GM18526 (cell line): ENCODE results near the gene ALK.

Experiments
- POLR2A ChIP-seq: IDR thresholded peaks from 3 replicates; pipeline ENCODE4 v1.6.1; 2011; ENCODE audit not compliant: insufficient read length; ENCODE audit errors: extremely low read depth

Gene ALK

DNA sequence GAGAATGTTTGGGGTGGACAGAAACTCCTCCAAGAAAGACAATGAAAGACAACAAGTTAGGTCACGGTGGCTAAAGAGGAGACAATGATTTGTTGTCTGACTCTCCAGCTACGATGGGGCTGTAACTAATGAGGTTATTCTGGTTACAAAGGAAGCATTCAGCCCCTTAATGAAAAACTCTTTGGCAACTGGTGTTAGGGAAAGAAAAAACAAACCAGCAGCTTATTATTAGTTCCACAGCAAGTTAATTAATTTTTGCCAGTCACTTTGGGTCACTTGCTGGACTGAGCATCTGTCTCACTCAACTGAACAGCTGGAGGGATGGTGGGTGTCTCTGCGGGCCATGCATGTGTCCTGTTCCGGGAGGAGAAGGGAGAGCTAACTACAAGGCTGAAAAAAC lies 263.7 kb downstream of the ALK start:
- TF ChIP-seq POLR2A = no peak

DNA sequence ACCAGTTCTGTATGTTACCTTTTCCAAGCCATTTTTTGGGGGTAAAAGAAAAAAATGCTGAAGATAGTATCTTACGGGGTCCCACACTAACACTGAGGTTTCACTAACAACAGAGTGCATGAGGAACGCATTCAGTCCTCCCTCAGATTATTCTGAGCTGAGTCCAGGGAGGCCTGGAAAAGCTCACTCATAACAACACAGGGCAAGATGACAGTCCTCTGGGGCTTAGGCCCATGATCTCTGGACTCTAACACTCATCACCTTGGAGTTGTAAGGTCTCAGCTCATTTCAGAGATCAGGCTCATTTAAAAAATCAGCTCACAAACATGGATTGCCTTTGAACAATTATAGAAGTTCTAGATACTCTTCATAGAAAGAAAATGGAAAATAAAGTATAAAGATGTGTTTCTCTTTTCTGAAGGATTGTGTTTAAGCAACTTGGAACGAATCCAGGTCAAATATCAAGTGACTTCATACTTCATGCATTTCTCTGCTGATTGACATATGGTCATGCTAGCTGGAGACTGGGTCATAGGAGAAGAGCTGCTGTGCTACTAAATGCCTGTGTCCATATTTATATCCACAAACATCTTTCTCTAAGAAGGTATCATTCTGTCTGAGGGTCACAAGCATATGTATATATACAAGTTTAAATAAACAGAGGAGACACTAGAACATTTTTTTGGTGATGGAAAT lies 265.8 kb downstream of the ALK start:
- TF ChIP-seq POLR2A = no peak

DNA sequence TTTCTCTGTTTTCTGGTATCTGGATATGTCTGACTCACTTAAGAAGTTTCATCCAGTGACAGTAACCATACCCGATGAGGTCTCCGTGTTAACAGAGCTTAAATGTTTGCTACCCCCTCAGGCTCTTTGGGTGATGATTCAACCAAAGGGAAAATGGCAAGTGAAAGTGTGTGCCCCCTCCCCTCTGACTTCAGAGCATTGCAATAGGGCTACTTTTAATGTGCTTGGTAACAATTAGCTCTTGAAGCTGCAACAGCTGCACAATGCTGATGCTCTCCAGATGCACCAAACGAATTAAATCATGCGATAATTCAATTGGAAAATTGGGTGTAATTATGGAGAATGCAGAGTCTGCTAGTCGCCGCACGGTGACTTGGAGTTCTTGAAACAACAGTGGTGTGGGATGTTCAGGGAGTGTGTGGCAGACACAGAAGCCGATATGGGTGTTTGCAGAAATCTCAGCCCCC lies 270.7 kb downstream of the ALK start:
- TF ChIP-seq POLR2A = no peak

DNA sequence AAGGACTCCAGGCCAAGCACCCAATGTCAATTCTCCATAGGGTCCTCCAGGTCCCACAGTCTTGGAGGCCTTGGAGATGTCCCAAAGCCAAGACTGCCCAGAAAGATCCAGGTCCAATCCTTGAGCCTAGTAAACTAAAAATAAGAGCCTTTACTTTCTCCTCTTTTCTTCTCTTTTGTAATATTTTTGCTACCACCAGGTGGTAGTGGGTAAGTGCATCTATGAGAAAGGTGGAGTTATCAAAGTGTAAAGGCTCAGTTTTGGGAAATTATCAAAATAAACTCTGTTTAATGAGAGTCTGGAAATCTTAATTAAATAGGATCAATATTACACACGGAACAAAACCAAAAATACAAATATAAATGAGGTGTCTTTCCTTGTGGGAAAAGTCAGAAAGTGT lies 276.4 kb downstream of the ALK start:
- TF ChIP-seq POLR2A = no peak

DNA sequence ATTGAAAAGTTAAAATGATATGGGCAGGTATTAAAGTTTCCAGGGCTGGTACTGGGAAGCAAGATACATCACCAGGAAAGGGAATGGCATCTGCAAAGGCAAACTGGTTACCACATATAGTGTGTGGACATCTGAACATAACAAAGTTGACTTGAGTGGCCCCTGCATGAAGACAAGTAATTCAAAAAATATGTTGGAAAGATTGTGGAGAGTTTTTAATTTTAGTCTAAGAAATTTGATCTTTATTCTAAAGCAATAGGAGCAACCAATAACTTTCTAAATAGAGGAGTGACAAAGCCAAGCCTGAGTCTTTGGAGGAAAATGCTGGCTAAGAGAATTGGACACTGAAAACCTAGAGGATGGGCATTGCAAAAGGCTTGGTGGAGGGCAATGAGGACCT lies 278.2 kb downstream of the ALK start:
- TF ChIP-seq POLR2A = no peak

DNA sequence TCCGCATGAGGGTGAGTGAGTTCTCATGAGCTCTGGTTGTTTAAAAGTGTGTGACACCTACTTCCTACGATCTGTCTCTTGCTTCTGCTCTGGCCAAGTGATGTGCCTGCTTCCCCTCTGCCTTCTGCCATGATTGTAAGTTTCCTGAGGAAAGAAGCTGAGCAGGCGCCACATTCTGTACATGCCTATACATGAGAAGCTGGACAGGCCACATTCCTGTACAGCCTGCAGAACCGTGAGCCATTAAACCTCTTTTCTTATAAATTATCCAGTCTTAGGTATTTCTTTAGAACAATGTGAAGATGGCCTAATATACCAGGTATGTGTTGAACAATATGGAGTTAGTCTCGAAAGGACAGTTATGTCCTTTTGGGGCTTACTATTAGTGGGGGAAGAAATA lies 281.0 kb downstream of the ALK start:
- no peak for TF ChIP-seq POLR2A

DNA sequence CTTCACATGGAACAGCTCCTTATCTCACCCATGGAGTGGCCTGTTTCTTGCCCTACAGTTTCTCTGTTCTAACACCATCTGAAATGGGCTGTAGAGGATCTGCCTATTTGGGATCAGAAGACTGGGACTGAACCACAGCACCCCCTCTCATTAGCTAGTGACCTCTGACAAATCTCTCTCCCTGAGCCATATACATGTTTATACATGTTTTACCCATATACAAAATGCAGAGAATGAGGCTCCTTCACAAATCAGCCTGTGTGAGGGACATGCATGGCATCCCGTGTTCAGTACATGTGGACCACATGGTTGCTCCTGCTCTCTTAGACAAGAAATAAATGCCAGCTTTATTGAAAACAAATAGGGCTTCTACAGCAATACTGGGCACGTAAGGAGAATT lies 282.7 kb downstream of the ALK start:
- TF ChIP-seq POLR2A = no peak

DNA sequence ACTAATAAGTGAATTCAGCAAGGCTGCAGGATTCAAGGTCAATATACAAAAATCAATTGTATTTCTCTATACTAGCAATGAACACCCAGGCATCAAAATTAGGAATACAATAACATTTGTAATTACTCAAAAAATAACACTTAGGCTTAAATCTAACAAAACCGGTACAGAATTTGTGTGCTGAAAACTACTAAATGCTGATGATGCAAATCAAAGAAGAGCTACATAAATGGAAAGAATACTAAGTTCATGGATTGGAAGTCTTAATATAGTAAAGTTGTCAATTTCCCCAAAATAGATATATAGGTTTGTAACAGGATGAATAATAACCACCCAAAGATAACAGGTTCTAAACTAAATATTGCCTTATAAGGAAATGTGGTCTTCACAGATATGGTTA lies 286.5 kb downstream of the ALK start:
- no peak for TF ChIP-seq POLR2A

DNA sequence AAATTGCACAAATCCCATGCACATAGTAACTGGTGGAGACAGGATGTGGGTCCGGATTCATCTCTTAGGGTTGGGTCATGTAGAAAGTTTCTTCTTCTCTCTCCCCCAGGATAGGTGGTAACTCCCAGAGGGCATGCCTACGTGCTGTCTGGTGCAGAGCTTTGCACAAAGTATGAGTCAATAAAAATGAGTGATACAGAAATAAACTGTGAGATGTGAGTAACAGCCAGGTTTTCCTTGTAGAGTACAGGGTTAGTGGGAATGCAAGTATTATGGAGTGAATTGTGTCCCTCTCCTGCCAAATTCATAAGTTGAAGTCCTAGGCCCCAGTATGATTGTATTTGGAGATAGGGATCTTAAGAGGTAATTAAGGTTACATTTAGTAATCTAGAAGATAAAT lies 289.4 kb downstream of the ALK start:
- no peak for TF ChIP-seq POLR2A

DNA sequence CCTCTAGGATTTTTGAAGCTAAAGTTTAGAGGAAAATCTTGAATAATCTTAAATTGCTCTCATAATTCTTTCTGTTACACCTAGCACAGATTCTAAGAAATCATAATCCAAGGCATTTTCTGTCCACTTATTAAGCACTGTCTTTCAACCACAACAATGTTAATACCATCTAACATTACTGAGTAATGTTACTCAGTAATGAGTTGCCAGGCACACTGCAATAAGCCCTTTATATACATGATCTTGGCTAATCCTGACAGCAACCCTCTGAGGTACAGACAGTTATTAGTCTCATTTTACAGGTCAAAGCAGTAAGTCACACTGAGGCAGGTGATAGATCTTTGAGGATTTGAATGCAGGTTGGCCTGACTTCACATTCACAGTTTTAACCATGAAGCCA lies 291.9 kb downstream of the ALK start:
- no peak for TF ChIP-seq POLR2A

DNA sequence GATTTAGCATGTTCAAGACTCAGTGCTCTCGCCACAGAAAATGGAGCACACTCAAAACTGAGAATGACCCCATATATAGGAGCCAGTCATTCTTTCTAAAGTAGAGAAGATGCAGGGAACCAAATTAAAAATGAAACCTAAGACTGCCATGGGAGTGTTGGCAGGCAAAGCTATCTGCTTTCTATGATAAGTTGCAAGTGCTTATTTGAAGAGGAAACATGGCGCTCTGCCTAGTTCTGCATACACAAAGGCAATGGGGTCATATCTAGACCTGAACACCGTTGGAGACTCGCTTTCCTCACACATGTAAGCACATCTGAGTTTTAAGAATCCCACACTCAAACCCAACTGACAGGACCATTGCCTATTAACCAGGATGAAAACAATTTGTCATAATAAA lies 292.5 kb downstream of the ALK start:
- TF ChIP-seq POLR2A = no peak

DNA sequence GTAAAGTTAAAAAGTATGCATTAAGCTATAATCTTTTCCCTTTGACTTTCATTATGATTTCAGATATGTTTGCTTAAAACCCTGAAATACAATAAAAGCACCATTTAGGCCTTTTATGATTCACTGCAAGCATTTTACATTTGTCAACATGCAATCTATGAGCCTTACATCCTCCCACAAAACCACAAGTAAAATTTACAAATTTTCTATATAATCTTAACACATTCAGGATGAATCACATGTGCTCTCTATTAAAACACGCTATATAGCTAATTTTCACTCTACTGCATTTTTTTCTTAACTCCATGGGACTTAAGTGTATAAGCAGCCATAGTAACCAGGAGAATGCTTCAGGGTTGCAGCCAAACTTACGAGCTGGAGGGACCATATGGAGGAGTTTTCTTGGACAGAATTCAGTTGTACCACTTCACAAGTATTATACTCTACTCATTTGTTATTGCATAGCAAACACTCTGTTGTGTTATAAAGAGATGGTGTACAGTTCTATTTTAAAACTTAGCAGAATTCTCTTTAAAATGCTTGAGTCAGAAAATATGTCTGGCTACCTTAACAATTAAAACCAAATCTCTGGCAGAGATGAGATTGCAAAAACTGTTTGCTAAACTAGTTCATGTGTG lies 293.2 kb downstream of the ALK start:
- no peak for TF ChIP-seq POLR2A

DNA sequence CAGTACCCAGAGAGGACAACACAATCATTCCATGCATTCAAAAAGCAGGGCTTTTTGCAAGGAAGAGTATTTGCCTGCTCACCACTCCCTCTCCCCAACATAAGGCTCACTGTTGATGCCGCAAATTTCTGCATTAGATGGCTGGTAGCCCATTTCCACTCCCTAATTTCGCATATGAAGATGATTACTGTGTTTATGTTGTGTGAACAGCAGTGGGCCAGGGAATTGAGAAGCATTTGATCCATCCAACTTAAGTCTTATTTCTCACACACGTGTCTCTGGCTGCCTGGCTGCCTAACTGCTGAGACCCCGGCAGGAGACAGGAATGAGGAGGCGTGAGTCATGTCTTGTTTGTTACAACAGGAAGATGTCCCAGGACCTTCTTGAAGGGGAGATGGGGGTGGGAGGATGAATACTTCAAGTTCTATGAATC lies 294.1 kb downstream of the ALK start:
- no peak for TF ChIP-seq POLR2A

DNA sequence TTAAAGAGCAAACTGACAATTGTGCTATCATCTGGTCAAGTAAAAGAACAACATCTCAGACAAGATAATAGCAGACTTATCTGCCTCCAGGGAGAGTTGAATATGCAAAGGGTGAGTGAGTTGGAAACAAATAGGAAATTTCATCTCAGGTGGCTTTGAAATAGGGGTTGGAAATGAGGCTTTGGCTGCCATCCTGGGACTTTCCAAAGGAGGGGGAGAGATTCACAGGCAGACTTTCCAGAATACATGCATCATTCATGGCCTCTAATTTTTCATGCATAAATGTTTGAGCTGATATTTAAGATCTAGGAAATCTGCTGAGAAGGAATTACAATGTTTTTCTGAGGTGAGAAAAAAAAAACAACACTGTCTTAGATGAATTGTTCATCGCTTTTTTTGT lies 300.5 kb downstream of the ALK start:
- TF ChIP-seq POLR2A = no peak

DNA sequence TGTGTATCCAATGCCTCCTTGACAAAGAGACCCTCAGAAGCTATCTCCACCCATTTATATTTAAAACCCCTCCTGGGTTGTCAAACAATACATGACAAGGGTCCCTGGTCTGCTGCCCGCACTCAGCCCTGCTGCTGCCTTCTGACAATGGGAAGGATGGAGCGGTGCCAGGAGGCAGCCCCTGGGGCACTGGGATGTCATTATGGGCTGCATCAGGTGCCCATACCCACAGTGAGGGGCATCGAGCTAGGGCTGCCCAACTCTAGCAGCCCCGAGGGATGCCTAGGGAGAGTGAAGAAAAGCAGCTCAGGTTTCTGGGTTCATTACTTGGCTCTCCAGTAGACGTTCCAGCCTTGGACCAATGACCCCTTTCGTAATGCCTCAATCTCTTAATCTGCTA lies 301.7 kb downstream of the ALK start:
- no peak for TF ChIP-seq POLR2A

DNA sequence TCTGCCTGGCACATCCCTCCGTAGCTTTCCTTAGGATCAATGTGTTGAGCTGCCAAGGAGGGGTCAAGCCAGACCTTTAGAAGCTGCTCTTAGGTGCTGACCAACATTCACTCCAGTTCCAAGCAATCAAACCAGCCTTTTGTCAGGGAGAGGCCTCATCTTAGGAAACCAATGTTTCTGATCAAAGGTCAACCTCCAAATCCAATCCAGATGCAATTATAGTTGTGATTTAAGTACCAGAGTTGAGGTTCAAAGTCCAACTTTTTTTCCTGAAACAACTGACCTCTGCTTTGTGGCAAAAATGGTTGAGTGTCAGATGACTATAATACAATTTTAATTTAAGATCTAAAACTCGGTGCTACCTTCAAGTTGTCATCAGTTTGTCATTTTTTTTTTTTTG lies 303.4 kb downstream of the ALK start:
- no peak for TF ChIP-seq POLR2A

DNA sequence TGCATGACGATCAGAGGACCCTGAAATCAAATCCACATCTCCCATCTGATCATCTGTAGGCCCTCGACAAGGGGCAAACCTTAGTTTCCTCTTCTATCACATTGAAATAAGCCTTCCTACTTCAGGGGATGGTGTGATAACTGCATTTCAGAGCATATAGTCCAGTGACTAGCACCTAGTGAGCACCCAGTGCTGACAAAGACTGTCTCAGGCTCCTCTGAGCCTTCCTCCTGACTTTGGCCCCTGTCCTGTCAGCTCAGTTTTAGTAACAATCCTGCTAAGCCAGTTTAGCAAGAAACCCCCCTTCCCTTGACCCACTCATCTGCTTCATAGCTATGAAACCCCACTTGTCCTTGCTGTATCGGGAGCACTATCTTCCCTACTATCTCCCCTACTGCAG lies 304.0 kb downstream of the ALK start:
- TF ChIP-seq POLR2A = no peak

DNA sequence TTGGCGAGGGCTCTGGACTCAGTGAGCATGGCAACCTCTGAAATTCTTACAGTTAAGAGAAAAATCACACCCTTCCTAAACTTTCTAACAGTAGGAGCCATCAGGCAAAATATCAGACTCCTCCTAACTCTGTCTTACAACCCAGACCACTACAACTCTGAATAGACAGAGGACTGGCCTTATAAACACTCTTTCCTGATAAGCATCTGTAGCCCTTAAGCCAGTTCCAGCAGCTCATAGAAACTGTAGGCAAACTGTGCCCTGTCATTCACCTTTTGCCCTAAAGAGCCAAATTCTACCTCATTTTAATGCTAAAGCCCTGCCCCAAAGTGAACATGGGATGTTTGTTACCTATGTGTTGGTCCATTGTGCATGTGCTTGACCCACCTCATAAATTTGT lies 304.8 kb downstream of the ALK start:
- no peak for TF ChIP-seq POLR2A

DNA sequence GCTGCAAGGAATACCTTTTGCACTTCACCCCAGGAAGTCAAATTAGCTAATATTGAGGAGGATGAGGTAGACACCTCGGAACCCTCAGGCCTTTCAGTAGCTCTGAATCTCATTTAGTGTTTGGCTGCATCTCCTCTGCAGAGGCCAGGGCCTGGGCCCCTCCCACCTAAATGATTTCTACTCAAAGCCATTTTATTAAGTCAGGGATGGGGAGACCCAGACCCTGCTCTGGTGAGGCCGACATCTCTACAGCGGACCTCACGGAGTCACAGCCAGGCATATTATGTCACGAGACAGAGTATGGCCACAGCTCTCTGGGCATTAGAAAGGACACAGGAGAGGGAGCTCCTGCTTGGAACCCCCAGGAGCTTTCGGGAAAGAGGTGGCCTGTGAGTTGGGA lies 305.5 kb downstream of the ALK start:
- no peak for TF ChIP-seq POLR2A
